GM12873 (cell line): ENCODE results near the gene HDLBP.

Experiments used
- TF ChIP-seq, protein P1 (sequence below): IDR thresholded peaks from 2 replicates; pipeline ENCODE4 v1.5.1; 2012; ENCODE audit warnings: low read depth, mild to moderate bottlenecking, moderate library complexity, low read length, control low read depth; ENCODE audit not compliant: insufficient read depth; ENCODE audit errors: missing control alignments

HDLBP gene

DNA sequence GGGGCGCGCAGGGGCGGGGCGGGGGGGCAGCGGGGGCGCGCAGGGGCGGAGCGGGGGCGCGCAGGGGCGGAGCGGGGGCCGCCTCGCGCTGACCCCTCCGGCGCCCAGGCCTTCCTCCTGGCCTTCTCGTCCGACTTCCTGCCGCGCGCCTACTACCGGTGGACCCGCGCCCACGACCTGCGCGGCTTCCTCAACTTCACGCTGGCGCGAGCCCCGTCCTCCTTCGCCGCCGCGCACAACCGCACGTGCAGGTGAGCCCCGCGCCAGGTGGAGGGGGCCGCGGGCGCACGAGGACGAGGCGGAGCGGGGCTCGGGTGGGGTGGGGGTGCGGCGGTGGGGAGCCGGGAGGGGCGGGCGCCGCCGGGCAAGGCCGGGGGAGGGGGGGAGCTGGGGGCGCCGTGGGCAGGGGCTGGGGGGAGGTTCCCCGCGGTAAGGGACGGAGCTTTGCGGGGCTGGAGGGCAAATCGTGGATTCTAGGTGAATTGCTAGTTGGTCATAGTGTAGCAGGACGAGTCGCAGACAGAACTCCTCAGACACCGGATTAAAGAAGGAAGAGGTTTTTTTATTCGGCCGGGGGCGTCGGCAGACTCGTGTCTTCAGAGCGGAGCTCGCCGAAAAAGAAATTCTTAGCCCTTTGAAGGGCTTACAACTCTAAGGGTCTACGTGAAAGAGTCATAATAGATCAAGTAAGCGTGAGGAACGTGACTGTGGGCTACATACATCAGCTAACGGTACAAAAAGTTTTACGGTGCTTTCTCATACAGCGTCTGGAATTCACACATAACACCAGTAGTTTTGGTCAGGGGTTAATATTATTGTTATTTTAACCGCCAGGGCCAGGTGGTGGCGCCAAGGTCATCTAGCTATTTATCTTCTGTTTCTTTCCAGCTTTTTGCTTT lies 97.1 kb downstream of the HDLBP start:
- TF ChIP-seq, protein P1, sequence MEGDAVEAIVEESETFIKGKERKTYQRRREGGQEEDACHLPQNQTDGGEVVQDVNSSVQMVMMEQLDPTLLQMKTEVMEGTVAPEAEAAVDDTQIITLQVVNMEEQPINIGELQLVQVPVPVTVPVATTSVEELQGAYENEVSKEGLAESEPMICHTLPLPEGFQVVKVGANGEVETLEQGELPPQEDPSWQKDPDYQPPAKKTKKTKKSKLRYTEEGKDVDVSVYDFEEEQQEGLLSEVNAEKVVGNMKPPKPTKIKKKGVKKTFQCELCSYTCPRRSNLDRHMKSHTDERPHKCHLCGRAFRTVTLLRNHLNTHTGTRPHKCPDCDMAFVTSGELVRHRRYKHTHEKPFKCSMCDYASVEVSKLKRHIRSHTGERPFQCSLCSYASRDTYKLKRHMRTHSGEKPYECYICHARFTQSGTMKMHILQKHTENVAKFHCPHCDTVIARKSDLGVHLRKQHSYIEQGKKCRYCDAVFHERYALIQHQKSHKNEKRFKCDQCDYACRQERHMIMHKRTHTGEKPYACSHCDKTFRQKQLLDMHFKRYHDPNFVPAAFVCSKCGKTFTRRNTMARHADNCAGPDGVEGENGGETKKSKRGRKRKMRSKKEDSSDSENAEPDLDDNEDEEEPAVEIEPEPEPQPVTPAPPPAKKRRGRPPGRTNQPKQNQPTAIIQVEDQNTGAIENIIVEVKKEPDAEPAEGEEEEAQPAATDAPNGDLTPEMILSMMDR: peak; percentile 20

DNA sequence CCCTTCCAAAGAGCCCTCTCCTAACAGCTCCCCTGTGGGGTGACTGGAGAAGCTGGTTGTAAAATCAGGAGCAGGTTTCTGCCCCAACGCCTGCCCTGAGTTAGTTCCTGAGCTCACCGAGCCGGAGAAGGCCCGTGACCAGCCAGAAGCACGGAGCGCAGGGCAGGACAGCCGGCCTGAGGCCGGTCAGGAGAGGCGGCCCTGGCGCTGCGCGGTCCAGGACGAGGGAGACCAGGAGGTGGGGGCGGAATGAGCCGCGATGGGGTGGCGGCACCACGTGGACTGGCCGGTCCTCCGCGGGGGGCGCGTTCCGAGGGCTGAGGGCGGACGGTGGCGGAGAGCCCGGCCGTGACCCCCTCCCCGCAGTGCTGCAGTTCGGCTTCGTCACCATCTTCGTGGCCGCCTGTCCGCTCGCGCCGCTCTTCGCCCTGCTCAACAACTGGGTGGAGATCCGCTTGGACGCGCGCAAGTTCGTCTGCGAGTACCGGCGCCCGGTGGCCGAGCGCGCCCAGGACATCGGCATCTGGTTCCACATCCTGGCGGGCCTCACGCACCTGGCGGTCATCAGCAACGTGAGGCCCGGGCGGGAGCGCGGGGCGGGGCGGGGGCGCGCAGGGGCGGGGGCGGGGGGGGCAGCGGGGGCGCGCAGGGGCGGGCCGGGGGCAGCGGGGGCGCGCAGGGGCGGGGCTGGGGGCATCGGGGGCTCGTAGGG lies 98.0 kb downstream of the HDLBP start:
- TF ChIP-seq, protein P1: no peak

DNA sequence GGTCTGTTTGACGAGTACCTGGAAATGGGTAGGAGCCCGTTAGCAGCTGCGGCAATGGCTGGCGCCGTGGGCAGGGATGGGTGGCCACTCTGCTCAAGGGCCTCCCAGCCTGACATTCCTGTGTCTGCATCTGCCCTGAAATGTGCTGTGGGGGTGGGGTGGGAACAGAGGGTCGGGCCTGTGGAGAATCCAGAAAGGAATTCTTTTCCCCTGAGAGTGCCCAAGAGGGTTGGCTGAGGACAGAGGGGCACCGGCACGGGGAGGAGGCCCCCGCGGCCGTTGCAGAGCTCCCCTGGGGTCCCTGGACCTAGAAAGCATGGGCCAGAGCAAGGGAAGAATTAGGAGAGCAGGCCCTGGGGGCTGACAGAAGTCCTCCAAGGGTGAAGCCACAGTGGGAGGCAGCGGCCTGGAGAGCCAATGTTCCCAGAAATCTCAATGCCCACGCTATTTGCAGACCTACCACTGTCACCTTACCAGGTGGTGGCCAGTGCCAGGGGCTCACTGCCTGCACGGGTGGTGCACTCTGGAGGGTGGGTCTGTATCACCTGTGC lies 99.2 kb downstream of the HDLBP start:
- TF ChIP-seq, protein P1: no peak

DNA sequence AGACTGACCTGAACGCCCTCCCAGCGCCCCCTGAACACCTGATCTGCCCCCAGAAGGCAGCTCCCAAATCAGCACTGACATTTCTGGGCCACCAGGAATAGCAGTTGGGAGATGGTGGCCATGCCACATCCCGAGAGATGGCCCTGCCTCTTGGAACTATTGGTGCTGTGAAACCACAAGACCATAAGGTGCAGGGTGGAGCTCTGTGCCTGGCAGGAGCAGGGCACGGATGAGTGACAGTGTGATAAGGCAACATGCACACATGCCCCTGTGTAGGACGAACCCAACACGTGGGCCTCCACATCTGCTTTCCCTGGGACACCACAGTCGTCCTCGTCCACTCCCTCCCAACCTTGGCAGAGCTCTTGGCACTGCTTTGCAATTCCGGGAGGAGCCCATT lies 100.1 kb downstream of the HDLBP start:
- TF ChIP-seq, protein P1: no peak

DNA sequence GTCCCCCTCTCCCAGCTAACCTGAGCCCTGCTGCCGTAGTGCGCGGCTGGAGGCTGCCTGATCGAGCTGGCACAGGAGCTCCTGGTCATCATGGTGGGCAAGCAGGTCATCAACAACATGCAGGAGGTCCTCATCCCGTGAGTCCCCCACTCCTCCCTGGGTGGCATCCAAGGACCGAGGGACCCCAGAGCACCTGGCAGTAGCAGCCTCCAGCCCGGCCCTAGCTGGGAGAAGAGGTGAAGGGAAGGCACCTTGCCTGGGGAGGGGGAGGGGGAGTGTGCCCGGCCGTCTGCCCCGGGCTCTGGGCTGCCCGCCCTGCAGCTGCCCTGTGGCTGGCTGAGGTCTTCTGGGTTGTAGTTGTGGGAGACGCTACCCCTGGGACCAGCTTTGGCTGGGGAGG lies 100.7 kb downstream of the HDLBP start:
- TF ChIP-seq, protein P1: no peak

DNA sequence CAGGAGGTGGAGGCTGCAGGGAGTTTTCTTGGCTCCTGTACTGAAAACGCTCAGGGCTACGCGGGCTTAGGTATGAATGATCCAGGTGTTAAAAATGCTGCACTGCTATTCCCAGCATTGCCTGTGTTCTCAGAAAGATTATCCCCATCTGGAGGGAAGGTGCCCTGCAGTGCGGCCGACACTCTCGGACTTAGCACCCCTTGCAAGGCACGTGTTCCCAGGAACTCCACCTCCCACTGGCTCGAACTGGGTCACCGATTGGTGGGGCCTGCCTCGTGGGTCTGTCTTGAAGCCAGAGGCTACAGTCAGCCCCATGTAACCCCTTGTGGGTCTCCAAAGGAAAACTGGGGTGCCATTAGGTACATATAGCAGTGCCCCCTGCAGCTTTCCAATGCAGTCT lies 101.3 kb downstream of the HDLBP start:
- TF ChIP-seq, protein P1: no peak

DNA sequence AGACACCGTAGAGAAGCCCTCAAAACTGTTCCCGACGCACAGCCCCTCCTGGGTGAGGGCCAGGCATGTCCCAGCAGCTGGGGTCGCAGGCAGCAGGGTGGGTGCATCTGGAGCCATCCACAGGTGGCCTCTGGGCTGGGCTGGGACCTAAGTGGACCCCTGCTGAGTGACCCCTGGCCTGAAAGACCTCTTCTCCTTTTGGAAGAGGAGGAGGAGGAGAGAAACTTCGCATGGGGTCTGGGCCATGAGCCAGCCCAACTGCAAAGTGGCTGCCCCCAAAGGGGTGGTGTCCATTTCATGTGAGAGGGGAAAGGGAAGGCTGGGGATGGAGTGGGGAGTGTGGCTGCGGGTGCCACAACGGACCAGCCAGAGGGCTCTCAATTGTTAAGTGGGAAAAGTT lies 101.9 kb downstream of the HDLBP start:
- TF ChIP-seq, protein P1: no peak
